Panc1 (cell line): ENCODE measurements around the gene ANKRD23. TPM values are rescaled to one million over a fixed set of nuclear protein-coding genes. Genes with fewer than 3 reads are reported as not detected.

Experiments
- ATAC-seq: fragments of 200-7000 bp; cut with Tn5 transposase; 2 replicates; pipeline ENCODE4 v1.9.1; 2020; ENCODE audit warnings: mild to moderate bottlenecking, moderate library complexity
- BruUV-seq: library from RNA; stranded (reverse); fragments of 400-500 nt; replicated peaks from 2 replicates; lab custom pipeline; 2021; lab: Mats Ljungman, UMichigan
- CTCF ChIA-PET: fragments of 300-600 bp; sonication (Branson Sonifier 250); formaldehyde crosslinking; loops from one replicate; lab custom pipeline; 2022; ENCODE audit warnings: antibody characterized with exemption; lab: Charles Lee
- POLR2A ChIA-PET: fragments of 300-600 bp; sonication (Branson Sonifier 250); formaldehyde crosslinking; loops from one replicate; lab custom pipeline; 2022; ENCODE audit warnings: antibody characterized with exemption; lab: Charles Lee
- DNase-seq: peaks from one replicate; pipeline ENCODE4 v3.0.0-alpha.2; 2010; ENCODE audit warnings: low read depth, low spot score
- H3K27ac ChIP-seq: 2 replicates; pipeline ENCODE4 v1.5.1; 2011; ENCODE audit warnings: mild to moderate bottlenecking, low read length, inconsistent platforms
- H3K27me3 ChIP-seq: fragments of 200-500 bp; sonication (Bioruptor generic); 2 replicates; pipeline ENCODE4 v1.6.0; 2014; ENCODE audit warnings: low read length, inconsistent platforms; ENCODE audit not compliant: control insufficient read depth, insufficient read depth
- H3K36me3 ChIP-seq: fragments of 200-500 bp; sonication (Bioruptor generic); 2 replicates; pipeline ENCODE4 v1.5.1; 2014; ENCODE audit warnings: inconsistent platforms, mild to moderate bottlenecking, low read length, moderate library complexity; ENCODE audit not compliant: control insufficient read depth, insufficient read depth
- H3K4me1 ChIP-seq: 2 replicates; pipeline ENCODE4 v1.5.1; 2011; ENCODE audit warnings: inconsistent platforms, mild to moderate bottlenecking, low read length, moderate library complexity; ENCODE audit not compliant: control insufficient read depth, insufficient read depth
- H3K4me3 ChIP-seq, 2 experiments: 2 replicates each; pipeline ENCODE4 v1.5.1; 2011 to 2012; ENCODE audit warnings: low read depth in 2 of 2, low read length in 2 of 2, mild to moderate bottlenecking in 2 of 2, inconsistent platforms in 1 of 2, moderate library complexity in 1 of 2
- H3K9me3 ChIP-seq: fragments of 200-500 bp; sonication (Bioruptor generic); 2 replicates; pipeline ENCODE4 v1.5.1; 2014; ENCODE audit warnings: low read depth, mild to moderate bottlenecking, inconsistent platforms, low read length, moderate library complexity; ENCODE audit not compliant: control insufficient read depth, insufficient read depth
- POLR2AphosphoS5 ChIP-seq: IDR thresholded peaks from 2 replicates; pipeline ENCODE4 v1.6.1; 2012; ENCODE audit warnings: mild to moderate bottlenecking, low read depth, low read length, moderate library complexity
- SIN3A ChIP-seq: IDR thresholded peaks from 2 replicates; pipeline ENCODE4 v1.6.1; 2012; ENCODE audit warnings: low read depth, mild to moderate bottlenecking, low read length, moderate library complexity, borderline replicate concordance; ENCODE audit not compliant: insufficient read depth
- TCF7L2 ChIP-seq: IDR thresholded peaks from 2 replicates; pipeline ENCODE4 v1.6.1; 2011; ENCODE audit warnings: mild to moderate bottlenecking, low read depth, low read length, inconsistent platforms
- in situ Hi-C: cut with HindIII; loops from 2 replicates; pipeline ENCODE4 v1.10.0; 2016; ENCODE audit warnings: low sequenced_read_pairs, low pct_unique_long_range_greater_than_20kb
- intact Hi-C: fragments of 100-400 bp; cut with micrococcal nuclease; formaldehyde crosslinking; loops from one replicate; pipeline ENCODE4 v1.10.0; 2022; ENCODE audit not compliant: unreplicated experiment
- total RNA-seq: library from RNA; stranded (reverse); gene quantifications from one replicate; pipeline ENCODE4 v1.2.1, GENCODE V29; 2021; ENCODE audit not compliant: unreplicated experiment
- TF ChIP-seq, protein P1 (sequence below): fragments of 450-650 bp; IDR thresholded peaks from 2 replicates; pipeline ENCODE4 v1.5.1; 2017; ENCODE audit warnings: mild to moderate bottlenecking
- TF ChIP-seq, protein P2 (sequence below), 2 experiments: IDR thresholded peaks; 2 replicates each; pipeline ENCODE4 v1.6.1; 2011 to 2012; ENCODE audit warnings: low read depth in 2 of 2, control low read depth in 1 of 2, low read length in 1 of 2, mild to moderate bottlenecking in 1 of 2, moderate library complexity in 1 of 2; ENCODE audit not compliant: insufficient read depth in 1 of 2

Gene ANKRD23
- total RNA-seq, 1 experiment from 2014 or later, result 3.2 TPM

- no peak overlapping the region for H3K27ac ChIP-seq
- CTCF ChIA-PET, result interaction anchor here (0.5 to 0.6 kb wide), 2 partner anchors 80 to 154 kb away, joined by 3 to 7 read pairs; no protein-coding TSS in a partner anchor
- BruUV-seq, result no TSS peak
These were observed 44.2 kb downstream of the ANKRD23 start for GRCh38 chr2:96799623-96799935.

GRCh38 chr2:96798733-96799622, 44.8 kb downstream of the ANKRD23 start:
- Histone ChIP-seq H3K36me3 (no peaks in the 10 kb centered on the region), H3K27ac (no peak overlapping the region), H3K27me3 (no peaks in the 10 kb centered on the region), H3K4me1 (no peaks in the 10 kb centered on the region; the same call in 1 of the 2 replicates), H3K9me3 (no peaks in the 10 kb centered on the region), H3K4me3 (no peak overlapping the region)
- intact Hi-C loops, result no loop called here
- DNase-seq (no peak), ATAC-seq (no peak)
- in situ Hi-C loops, result no loop called here
- POLR2A ChIA-PET, result interaction anchor here (0.6 kb wide), 1 partner anchor 59 kb away, joined by 4 read pairs; the partner anchor contains the start of gene ANKRD39
- BruUV-seq, result no TSS peak
- TF ChIP-seq, protein P1, sequence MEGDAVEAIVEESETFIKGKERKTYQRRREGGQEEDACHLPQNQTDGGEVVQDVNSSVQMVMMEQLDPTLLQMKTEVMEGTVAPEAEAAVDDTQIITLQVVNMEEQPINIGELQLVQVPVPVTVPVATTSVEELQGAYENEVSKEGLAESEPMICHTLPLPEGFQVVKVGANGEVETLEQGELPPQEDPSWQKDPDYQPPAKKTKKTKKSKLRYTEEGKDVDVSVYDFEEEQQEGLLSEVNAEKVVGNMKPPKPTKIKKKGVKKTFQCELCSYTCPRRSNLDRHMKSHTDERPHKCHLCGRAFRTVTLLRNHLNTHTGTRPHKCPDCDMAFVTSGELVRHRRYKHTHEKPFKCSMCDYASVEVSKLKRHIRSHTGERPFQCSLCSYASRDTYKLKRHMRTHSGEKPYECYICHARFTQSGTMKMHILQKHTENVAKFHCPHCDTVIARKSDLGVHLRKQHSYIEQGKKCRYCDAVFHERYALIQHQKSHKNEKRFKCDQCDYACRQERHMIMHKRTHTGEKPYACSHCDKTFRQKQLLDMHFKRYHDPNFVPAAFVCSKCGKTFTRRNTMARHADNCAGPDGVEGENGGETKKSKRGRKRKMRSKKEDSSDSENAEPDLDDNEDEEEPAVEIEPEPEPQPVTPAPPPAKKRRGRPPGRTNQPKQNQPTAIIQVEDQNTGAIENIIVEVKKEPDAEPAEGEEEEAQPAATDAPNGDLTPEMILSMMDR, result no peak
- TF ChIP-seq POLR2AphosphoS5 (no peak), TCF7L2 (no peak), SIN3A (no peak)
- TF ChIP-seq, protein P2, sequence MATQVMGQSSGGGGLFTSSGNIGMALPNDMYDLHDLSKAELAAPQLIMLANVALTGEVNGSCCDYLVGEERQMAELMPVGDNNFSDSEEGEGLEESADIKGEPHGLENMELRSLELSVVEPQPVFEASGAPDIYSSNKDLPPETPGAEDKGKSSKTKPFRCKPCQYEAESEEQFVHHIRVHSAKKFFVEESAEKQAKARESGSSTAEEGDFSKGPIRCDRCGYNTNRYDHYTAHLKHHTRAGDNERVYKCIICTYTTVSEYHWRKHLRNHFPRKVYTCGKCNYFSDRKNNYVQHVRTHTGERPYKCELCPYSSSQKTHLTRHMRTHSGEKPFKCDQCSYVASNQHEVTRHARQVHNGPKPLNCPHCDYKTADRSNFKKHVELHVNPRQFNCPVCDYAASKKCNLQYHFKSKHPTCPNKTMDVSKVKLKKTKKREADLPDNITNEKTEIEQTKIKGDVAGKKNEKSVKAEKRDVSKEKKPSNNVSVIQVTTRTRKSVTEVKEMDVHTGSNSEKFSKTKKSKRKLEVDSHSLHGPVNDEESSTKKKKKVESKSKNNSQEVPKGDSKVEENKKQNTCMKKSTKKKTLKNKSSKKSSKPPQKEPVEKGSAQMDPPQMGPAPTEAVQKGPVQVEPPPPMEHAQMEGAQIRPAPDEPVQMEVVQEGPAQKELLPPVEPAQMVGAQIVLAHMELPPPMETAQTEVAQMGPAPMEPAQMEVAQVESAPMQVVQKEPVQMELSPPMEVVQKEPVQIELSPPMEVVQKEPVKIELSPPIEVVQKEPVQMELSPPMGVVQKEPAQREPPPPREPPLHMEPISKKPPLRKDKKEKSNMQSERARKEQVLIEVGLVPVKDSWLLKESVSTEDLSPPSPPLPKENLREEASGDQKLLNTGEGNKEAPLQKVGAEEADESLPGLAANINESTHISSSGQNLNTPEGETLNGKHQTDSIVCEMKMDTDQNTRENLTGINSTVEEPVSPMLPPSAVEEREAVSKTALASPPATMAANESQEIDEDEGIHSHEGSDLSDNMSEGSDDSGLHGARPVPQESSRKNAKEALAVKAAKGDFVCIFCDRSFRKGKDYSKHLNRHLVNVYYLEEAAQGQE (IDR thresholded peaks at IDR 0.05; ENCODE audit: insufficient read depth in 1 of 2, low read depth in 2 of 2, low read length in 1 of 2), result no peak
- CTCF ChIA-PET, result interaction anchor here (0.5 kb wide), 1 partner anchor 11 kb away, joined by 7 read pairs; no protein-coding TSS in a partner anchor

More at GRCh38 chr2:96799623-96799935, 44.2 kb downstream of the ANKRD23 start:
- POLR2A ChIA-PET, result interaction anchor here (0.5 kb wide), 1 partner anchor 185 kb away, joined by 3 read pairs; no protein-coding TSS in a partner anchor
- DNase-seq (no peak), ATAC-seq (no peak)
- in situ Hi-C loops (no loop called here), intact Hi-C loops (no loop called here)
- Histone ChIP-seq H3K36me3 (no peaks in the 10 kb centered on the region), H3K4me1 (no peaks in the 10 kb centered on the region; the same call in 1 of the 2 replicates), H3K9me3 (no peaks in the 10 kb centered on the region), H3K4me3 (no peak overlapping the region), H3K27me3 (no peaks in the 10 kb centered on the region)
- TF ChIP-seq TCF7L2, result no peak
- TF ChIP-seq POLR2AphosphoS5, result no peak
- TF ChIP-seq SIN3A, result no peak
- TF ChIP-seq, protein P1, result no peak
- TF ChIP-seq, protein P2 (IDR thresholded peaks at IDR 0.05; ENCODE audit: insufficient read depth in 1 of 2, low read depth in 2 of 2, low read length in 1 of 2), result no peak
